GM19395 (cell line): ENCODE data around the gene RAD51B.
"Not testable (repeated sequence)": the region's sequence is repeated elsewhere in the genome, so short reads cannot be mapped to it uniquely, and the experiment has no call there.

Experiments
- ATAC-seq: cut with Tn5 transposase; IDR thresholded peaks from one replicate; pipeline ENCODE4 v1.9.1; 2021; ENCODE audit warnings: mild to moderate bottlenecking, moderate library complexity; ENCODE audit not compliant: unreplicated experiment

RAD51B gene

DNA sequence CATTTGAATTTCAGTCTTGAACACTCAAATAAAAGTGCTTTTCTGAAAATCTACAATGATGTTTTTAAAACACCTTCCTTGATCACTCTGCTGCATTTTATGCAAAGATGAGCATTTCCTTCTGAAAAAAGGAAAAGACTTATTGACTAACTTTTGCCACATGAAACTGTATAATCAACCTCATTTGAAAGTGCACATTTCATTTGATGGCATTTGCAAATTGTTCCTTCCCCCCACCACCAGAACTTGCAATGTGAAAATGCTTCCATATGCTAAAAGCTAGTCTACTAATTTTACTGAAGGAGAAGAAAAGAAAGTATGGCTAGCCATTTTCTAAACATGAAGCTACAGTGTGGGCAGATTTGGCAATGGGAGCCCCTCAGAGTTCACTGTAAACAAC, 159.2 kb downstream of the RAD51B start:
- ATAC-seq, result no peak

DNA sequence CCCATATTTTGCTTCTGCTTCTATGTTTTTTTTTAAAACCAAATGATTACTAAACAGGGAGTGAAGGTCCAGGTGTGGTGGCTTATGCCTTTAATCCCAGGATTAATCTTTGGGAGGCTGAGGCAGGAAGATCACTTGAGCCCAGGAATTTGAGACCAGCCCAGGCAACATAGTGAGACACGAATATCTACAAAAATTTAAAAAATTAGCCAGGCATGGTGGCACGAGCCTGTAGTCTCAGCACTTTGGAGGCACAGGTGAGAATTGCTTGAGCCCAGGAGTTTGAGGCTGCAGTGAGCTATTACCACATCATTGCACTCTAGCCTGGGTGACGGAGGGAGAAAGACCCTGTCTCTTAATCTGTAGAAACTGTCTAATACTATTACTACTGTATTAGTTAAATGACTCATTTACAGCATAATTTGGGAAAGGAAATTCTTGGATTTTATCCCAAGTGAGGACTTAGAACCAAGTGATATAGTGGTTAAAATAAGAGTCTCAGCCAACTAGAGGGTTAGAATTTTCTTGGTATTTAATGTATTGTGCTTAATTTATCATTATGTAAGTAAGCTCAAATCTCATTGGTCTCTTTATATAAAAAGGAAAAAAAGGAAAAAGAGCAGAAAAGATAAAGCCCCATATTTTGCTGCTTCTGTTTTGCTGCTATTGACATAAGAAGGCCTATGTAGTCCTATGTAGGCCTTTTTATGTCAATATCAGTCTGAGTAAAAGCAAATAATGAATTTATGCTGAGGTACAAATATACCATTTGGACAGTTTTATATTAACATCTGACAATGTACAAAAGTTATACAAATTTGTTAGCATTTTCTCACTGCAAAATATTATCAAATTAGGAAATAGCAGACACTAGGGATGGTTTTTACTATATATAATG, 163.4 kb downstream of the RAD51B start:
- no peak for ATAC-seq

DNA sequence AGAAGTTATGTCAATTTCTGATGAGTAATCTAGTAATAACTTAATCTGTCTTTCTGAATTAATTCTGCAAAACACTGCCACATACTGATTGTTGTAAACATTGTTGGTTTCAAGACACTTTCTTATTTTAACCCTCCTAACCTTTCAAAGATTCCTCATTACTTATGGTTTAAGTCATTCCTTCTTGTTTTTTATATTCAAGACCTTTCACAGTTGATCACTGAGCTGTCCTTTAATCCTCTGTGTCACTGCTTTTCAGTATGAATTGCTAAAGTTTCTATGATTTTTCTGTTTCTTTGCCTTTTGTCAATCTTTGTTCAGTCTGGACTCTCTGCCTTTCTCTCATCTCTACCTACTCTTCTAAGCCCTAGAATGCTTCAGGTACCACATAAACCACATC, 164.7 kb downstream of the RAD51B start:
- ATAC-seq, result no peak

DNA sequence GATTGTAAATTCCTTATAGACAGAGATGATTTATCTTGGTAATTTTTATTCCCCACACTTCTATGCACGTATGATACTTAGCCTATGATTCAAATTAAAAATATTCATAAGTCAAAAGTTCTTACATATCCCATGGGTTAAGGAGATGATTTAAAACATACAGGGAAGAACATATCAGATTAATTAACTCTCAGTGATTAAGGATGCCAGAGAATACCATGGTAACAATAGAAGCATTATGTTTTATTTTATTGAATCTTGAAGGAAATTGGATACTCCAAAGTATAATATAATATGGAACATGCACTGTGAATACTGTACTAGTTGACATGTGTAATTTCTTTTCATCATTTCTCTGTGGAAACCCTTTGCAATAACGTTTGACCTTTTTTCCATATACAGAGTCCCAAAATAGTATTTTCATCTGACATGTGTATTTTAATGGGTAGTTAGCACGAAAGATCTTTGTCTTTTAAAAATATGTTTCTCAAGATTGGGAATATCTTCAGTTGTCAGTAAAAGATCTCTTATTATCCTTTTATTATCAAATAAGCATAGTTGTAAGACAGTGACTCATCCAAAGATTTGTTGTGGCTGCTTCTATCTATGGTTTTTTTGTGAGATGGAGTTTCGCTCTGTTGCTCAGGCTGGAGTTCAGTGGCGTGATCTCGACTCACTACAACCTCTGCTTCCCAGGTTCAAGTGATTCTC, 166.7 kb downstream of the RAD51B start:
- no peak for ATAC-seq

DNA sequence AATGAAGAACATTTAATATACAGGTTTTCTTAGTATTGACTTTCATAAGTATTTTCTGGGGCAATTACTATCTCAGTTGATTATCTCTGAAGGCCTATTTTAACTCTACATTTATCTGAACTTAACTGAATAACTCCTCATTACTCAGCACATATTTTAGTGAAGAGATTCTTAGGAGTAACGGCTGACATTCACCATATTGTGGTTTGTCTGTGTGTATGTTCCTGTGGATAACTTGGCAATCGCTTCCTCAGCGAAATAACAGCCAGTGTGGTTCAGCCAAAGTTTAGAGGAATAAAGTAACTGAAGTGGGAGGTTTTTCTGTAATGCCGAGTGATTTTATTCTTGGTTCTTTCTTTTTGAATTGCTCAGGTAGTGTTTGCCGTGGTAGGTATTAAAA, 168.0 kb downstream of the RAD51B start:
- ATAC-seq, result no peak

DNA sequence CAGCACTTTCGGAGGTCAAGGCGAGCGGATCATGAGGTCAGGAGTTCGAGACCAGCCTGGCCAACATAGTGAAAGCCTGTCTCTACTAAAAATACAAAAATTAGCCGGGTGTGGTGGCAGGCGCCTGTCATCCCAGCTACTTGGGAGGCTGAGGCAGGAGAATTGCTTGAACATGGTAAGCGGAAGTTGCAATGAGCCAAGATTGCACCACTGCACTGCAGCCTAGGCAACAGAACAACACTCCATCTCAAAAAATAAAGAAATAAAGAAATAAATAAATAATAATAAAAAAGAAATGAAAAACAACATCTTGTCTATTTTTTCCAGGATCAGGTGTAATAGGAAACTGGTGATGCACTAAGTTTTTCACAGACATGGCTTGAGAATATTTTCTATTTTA, 168.6 kb downstream of the RAD51B start:
- not testable (repeated sequence) for ATAC-seq

DNA sequence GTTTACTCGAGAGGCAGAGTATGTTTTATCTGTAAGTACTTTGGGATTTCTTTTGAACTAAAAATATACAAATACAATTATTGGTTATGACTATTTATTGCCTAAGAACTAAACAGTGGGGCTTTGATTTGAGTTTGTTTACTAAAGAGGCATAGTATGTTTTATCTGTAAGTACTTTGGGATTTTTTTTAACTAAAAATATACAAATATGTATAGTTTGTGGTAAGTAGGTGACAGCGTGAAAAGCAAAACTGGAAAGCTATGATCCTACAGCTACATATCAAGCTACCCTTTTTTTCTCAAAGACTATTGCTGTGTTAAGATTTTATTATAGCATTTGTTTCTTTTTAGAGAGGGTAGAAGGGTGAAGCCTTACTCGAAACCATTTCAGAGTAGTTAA, 171.0 kb downstream of the RAD51B start:
- no peak for ATAC-seq

DNA sequence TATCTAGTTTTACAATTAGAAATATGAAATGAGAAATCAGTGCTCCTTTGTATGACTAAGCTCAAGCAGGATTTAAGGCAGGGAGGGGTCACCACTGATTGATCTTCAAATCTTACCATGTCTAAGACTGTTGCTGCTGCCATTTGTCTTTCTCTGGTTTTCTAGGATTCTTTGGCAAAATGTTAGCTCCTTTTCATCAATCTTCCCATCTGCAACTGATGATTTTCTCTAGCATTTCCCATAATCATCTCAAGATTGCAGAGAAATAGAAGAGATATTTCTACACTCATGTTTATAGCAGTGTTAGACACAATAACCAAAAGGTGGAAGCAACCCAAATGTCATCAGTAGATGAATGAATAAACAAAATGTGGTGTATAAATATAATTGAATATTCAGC, 175.0 kb downstream of the RAD51B start:
- no peak for ATAC-seq

DNA sequence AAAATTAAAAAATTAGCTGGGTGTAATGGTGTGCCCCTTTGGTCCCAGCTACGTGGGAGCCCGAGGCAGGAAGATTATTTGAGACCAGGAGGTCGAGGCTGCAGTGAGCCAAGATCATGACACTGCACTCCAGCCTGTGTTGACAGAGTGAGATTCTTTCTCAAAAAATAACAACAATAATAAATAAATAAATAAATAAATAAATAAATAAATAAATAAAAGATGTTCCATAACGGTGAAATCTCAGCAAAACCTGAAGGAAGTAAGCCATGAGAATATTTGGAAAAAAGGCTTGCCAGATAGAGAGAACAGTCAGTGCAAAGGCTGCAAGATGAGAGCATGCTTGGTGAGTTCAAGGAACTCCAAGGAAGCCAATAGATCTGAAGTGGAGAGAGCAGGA, 176.7 kb downstream of the RAD51B start:
- ATAC-seq, result no peak

DNA sequence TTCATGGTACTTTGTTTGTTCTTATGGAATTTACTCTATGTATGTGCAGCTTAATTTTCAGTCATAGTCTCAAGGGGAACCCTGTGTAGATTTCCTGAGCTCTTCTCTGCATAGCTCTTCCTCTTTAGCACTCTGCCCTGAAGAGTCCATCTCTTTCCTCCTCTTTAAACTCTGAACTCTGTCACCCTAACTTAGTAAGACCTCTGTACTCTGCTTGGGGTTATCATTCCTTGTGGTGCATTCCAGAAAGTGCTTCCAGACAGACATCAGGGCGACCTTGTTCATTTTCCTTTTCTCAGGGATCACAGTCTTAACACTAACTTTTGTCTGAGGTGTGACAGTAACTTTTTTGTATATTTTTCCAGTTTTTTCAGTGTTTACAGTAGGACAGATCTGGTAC, 179.3 kb downstream of the RAD51B start:
- no peak for ATAC-seq

DNA sequence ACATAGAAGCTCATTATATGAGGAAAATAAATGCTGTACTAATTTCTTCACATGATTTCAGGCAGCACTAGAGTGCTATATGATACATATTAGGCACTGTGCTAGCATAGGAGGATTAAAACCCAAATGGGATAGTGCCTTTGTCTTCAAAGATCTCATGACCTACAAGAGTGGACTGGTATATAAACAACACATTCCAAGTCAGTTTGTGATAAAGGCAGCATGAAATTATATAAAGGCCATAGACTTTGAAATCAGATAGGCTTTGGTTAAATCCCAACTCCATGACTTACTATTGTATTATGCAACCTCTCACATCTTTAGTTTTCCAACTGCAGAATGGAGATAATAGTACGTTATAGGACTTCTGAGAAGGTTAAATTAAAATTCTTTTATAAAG, 179.7 kb downstream of the RAD51B start:
- ATAC-seq, result no peak

DNA sequence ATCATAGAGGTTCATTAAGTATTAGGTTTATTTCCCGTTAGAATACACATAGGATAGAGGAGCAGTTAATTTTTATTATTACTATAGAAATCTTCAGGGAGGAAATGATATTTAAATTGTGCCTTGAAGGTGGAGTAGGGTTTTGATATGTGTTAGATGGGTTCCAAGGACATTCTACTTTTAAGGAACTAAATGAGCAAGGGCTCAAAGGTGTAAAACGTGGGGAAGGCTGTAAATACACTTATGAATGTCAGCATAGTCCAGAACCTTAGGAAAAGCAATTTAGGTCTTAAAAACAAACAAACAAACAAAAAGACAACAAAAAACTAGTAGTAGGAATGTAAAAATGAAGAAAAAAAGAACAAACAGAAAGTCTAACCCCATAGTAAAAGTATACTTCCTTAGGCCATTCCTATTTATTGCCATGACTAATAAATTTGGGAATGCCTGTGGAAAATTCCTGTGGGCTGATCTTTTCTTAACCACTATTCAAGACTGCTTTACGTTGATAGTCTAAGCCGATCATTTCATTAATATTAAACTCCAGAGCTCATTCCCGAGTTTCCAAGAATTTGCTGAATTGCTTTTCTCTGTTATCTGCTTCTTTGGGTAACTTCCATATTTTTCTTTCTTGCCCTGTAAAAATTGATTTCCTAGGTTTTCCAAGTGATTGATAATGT, 180.3 kb downstream of the RAD51B start:
- ATAC-seq, result no peak

DNA sequence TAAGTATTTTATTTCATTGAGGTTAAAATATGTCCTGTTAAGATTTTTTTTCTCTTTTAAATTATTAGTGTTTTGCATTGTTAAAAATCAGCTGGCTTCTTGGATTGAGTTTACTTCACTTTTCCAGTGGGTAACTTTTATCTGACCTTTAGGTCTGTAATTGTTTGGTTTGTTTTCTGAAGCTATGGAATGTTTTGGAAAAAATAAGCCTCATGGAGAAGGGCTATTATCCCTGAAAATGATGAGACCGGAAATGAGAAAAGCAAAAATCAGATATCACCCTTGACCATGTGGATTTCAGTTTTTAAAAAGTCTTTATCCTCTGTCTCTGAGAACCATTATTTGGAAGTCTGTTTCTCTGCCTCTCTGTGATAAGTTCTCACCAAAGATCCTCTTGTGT, 180.9 kb downstream of the RAD51B start:
- no peak for ATAC-seq

DNA sequence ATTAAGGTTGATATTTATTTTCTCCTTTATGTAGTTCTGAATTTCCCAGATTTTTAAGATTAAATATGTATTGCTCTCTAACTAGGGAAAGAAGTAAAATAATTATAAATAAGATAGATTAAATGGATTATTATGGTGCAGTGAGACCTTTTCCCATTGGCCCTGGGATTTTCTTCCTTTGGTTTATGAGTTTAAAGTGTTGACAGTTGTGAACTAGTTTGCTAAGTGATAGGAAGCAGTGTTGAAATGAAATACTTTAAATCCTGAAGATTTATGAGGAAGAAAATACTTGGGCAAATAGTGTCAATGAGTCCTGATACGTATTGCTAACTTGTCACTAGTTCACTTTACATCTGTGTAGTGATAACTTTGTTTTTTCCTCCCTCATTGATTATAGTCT, 188.9 kb downstream of the RAD51B start:
- no peak for ATAC-seq

DNA sequence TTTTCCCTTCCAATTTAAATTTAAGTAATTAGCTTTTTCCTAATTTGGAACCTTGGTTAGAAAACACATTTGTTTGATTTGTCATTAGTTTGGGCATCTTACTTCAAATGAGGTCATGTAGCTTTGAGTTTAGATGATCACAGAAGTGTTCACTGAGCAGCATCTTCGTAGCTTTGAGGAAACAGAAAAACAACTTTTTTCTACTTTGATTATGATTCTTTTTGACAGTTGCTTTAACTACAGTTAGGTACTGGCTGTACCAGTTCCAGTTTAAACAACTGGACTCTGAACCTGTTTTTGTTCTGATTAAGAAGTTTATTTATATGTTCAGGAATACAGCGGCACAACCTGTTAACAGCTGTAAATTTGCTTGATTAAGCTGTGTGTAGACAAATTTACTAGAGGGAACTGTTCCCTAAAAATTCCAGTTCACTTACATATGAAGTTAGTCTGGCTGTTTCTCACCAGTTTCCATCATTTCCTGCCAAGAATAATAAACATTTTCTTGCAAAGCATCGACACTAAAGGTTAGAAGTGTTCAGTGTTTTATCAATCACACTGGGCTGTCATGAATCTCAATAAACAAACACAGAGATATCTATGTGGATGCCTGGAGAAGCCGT, 191.9 kb downstream of the RAD51B start:
- ATAC-seq, result no peak

DNA sequence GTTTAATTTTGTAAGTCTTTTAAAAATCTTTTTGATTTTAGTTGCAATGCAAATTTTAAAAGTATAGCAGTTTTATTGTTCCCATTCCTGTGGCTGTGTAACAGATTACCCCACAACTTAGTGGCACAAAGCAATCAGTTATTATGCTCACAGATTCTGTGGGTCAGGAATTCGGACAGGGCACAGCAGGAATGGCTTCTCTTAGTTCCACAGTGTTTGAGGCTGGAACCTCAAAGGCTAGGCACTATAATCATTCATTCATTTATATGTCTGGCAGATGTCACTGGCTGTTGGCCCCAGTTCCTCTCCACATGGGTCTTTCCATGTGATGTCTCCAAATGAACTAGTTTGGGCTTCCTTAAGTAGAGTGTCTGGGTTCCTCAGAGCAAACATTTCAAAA, 193.3 kb downstream of the RAD51B start:
- ATAC-seq, result no peak

DNA sequence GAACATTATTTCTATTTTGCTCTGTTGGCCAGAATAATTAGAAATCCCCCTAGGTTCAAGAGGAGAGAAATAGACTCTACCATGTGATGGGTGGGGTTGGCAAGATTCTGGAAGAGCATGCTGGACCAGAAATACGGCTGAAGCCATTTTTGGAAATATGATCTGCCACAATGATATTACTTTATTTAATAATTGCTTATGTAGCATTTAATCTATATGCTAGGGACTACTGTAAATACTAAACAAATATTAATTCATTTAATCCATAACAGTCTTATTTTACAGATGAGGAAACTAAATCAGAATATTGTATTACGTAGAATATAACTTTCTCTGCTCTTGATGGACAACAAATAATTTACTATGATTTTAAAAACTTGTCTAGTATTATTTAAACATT, 193.7 kb downstream of the RAD51B start:
- ATAC-seq, result no peak

DNA sequence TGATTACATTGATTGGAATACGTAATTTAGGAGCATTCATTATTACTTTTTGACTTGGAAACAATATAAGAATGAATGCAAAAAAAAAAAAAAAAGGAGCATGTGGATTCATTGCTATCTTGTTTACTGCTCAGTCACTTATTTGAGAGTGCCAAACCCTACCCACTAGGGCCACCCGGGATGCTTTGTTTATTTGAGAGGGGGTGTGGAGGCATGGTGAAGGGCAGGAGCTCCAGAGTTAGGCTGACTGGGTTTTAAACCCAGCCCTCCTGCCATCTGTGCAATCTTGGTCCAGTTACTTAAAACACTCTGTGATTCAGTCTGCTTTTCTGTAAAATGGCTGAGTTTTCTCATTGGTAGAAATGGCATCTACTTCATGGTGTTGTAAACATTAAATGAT, 195.2 kb downstream of the RAD51B start:
- ATAC-seq, result no peak

DNA sequence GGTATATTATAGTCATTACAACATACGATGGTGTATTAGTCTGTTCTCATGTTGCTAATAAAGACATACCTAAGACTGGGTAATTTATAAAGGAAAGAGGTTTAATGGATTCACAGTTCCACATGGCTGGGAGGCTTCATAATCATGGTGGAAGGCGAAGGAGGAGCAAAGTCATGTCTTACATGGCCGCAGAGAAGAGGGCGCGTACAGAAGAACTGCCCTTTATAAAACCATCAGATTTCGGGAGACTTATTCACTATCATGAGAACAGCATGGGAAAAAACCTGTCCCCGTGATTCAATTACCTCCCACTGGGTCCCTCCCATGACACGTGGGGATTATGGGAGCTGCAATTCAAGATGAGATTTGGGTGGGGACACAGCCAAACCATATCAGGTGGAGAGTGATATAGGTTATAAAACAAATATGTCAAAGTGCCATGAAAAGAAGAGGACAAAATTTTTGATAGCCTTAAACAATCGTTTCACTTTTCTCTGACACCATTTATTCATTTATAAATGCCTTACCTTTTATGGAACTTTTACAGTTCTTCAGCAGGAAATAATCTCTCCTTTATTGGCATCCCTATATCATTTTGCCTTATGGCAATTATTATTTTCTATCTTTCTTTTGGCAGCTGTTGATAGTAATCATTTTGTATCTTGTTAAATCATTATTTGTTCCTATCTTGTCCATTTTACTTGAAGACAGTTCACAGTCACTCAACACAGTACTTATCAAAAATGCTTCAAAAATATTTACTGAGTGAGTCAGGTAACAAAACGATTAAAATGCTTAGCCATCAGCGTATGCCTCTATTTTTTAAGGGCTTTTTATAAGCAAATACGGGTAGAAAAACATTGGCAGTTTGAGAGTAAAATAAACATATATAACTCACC, 196.0 kb downstream of the RAD51B start:
- ATAC-seq, result no peak

DNA sequence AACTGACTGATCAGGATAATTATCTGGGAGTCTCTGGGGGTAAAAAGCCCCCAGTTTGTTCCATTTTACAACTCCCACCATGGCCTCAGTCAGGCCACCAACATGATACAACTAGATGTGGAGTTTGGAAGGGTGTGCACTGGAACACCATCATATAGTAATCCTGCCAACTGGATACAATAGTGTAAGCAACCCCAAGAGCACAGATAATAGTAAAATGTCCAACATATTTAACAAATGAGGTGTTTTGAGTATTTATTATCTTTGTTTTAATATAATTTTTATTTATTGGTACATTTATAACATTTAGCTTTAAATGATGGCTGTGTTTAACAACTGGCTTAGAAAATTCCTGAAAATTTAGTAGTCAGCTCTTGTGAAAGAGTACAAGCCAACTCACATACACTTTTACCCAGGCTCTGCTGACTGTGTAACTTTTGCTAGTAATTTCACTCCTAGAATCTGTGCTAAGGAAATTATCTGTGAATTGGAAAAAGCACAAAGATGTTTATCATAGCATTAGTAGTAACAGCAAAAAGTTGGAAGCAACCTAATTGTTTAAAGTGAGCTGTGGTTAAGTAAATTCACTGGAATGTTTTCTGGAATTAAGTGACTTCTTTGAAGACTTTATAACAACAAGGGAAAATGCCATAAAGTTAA, 196.8 kb downstream of the RAD51B start:
- no peak for ATAC-seq
